Adrenal gland (tissue), 5 donors: ENCODE measurements around the gene RSAD1.

Source experiments
- POLR2A ChIP-seq, 2 donors: fragments of 450-650 bp; IDR thresholded peaks; one replicate each; pipeline ENCODE4 v1.6.1; 2017; ENCODE audit warnings: antibody characterized with exemption in 2 of 2, mild to moderate bottlenecking in 2 of 2, moderate library complexity in 1 of 2
- TF ChIP-seq, protein P1 (sequence below), 6 experiments: fragments of 450-650 bp in 4 of 6; fragments of 200-600 bp in 2 of 6; sonication (generic) in 1 of 6; IDR thresholded peaks; 1 replicate in 5 of 6; 2 replicates in 1 of 6; pipeline versions ENCODE4 v1.5.1 to v1.8.0; 2016 to 2021; ENCODE audit warnings: antibody characterized with exemption in 6 of 6, mild to moderate bottlenecking in 2 of 6, moderate library complexity in 1 of 6
- donor health status: DM: no; HTN: no; CAD: no.

- no peak for TF ChIP-seq POLR2A (IDR thresholded peaks at IDR 0.05)
- TF ChIP-seq, protein P1, sequence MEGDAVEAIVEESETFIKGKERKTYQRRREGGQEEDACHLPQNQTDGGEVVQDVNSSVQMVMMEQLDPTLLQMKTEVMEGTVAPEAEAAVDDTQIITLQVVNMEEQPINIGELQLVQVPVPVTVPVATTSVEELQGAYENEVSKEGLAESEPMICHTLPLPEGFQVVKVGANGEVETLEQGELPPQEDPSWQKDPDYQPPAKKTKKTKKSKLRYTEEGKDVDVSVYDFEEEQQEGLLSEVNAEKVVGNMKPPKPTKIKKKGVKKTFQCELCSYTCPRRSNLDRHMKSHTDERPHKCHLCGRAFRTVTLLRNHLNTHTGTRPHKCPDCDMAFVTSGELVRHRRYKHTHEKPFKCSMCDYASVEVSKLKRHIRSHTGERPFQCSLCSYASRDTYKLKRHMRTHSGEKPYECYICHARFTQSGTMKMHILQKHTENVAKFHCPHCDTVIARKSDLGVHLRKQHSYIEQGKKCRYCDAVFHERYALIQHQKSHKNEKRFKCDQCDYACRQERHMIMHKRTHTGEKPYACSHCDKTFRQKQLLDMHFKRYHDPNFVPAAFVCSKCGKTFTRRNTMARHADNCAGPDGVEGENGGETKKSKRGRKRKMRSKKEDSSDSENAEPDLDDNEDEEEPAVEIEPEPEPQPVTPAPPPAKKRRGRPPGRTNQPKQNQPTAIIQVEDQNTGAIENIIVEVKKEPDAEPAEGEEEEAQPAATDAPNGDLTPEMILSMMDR (IDR thresholded peaks at IDR 0.05), result no peak
These were observed 39.7 kb upstream of the RSAD1 start for GRCh38 chr17:50439008-50439407.
